NCI-H524 (cell line): ENCODE results near the gene E2F3.
"Not testable (repeated sequence)": the region's sequence is repeated elsewhere in the genome, so short reads cannot be mapped to it uniquely, and the experiment has no call there.

ENCODE experiments used
- DNase-seq, 2 experiments: peaks; one replicate each; lab custom pipeline; 2025; lab: John Stamatoyannopoulos, UW

E2F3 gene

GRCh38 chr6:20433929-20434328 lies 32.2 kb downstream of the E2F3 start:
- DNase-seq: no peak

- DNase-seq: peak in 1 of 2 experiments; percentile 6
These were observed 33.1 kb downstream of the E2F3 start for GRCh38 chr6:20434766-20435165.

- no peak for DNase-seq
These were observed 35.0 kb downstream of the E2F3 start for GRCh38 chr6:20436719-20437118.

- no peak for DNase-seq
These were observed 36.0 kb downstream of the E2F3 start for GRCh38 chr6:20437639-20438038.

- no peak for DNase-seq
These were observed 36.9 kb downstream of the E2F3 start for GRCh38 chr6:20438462-20439070.

- no peak for DNase-seq
These were observed 37.9 kb downstream of the E2F3 start for GRCh38 chr6:20439558-20439957.

- DNase-seq: no peak
These were observed 38.6 kb downstream of the E2F3 start for GRCh38 chr6:20440296-20440695.

GRCh38 chr6:20441236-20441635 lies 39.6 kb downstream of the E2F3 start:
- DNase-seq: no peak

- DNase-seq: no peak
These were observed 40.2 kb downstream of the E2F3 start for GRCh38 chr6:20441921-20442320.

- DNase-seq: no peak
These were observed 43.1 kb downstream of the E2F3 start for GRCh38 chr6:20444786-20445271.

GRCh38 chr6:20447157-20447556 lies 45.5 kb downstream of the E2F3 start:
- DNase-seq: no peak

- DNase-seq: no peak
These were observed 46.0 kb downstream of the E2F3 start for GRCh38 chr6:20447581-20448132.

GRCh38 chr6:20448828-20449227 lies 47.1 kb downstream of the E2F3 start:
- DNase-seq: no peak

- DNase-seq: no peak
These were observed 52.6 kb downstream of the E2F3 start for GRCh38 chr6:20454204-20454824.

GRCh38 chr6:20455251-20455940 lies 53.7 kb downstream of the E2F3 start:
- DNase-seq: no peak

- DNase-seq: no peak
These were observed 56.6 kb downstream of the E2F3 start for GRCh38 chr6:20458027-20458894.

- DNase-seq: no peak
These were observed 58.0 kb downstream of the E2F3 start for GRCh38 chr6:20459682-20460081.

- no peak for DNase-seq
These were observed 59.9 kb downstream of the E2F3 start for GRCh38 chr6:20461576-20461975.

GRCh38 chr6:20463396-20463795 lies 61.7 kb downstream of the E2F3 start:
- no peak for DNase-seq

- DNase-seq: no peak
These were observed 62.4 kb downstream of the E2F3 start for GRCh38 chr6:20464041-20464440.

GRCh38 chr6:20464847-20465246 lies 63.2 kb downstream of the E2F3 start:
- no peak for DNase-seq

- not testable (repeated sequence) for DNase-seq
These were observed 63.9 kb downstream of the E2F3 start for GRCh38 chr6:20465616-20466015.
